GM12892 (cell line): ENCODE data around the gene CTBP2.

Source experiments
- POLR2AphosphoS5 ChIP-seq: IDR thresholded peaks from 2 replicates; pipeline ENCODE4 v1.6.1; 2011; ENCODE audit warnings: low read depth, low read length, control low read depth
- TAF1 ChIP-seq: IDR thresholded peaks from 2 replicates; pipeline ENCODE4 v1.6.1; 2011; ENCODE audit warnings: low read depth, mild to moderate bottlenecking, control low read depth, low read length, borderline replicate concordance

GRCh38 chr10:125006188-125006680, 154.1 kb downstream of the CTBP2 start:
- no peak for TF ChIP-seq TAF1
- TF ChIP-seq POLR2AphosphoS5: no peak
